SK-N-MC (cell line): ENCODE measurements around the gene NRP2.

Experiments
- EZH2 ChIP-seq: fragments of 200-600 bp; sonication (generic); IDR thresholded peaks from one replicate; pipeline ENCODE4 v1.6.1; 2017; ENCODE audit warnings: antibody characterized with exemption
- FOXP2 ChIP-seq: optimal IDR thresholded peaks from 2 replicates; pipeline ENCODE3; 2011; ENCODE audit warnings: mild to moderate bottlenecking, moderate library complexity; ENCODE audit not compliant: insufficient read depth; ENCODE audit errors: extremely low read length, control extremely low read depth
- POLR2AphosphoS5 ChIP-seq: IDR thresholded peaks from 2 replicates; pipeline ENCODE4 v1.6.1; 2012; ENCODE audit warnings: mild to moderate bottlenecking, low read depth, low read length, borderline replicate concordance

DNA sequence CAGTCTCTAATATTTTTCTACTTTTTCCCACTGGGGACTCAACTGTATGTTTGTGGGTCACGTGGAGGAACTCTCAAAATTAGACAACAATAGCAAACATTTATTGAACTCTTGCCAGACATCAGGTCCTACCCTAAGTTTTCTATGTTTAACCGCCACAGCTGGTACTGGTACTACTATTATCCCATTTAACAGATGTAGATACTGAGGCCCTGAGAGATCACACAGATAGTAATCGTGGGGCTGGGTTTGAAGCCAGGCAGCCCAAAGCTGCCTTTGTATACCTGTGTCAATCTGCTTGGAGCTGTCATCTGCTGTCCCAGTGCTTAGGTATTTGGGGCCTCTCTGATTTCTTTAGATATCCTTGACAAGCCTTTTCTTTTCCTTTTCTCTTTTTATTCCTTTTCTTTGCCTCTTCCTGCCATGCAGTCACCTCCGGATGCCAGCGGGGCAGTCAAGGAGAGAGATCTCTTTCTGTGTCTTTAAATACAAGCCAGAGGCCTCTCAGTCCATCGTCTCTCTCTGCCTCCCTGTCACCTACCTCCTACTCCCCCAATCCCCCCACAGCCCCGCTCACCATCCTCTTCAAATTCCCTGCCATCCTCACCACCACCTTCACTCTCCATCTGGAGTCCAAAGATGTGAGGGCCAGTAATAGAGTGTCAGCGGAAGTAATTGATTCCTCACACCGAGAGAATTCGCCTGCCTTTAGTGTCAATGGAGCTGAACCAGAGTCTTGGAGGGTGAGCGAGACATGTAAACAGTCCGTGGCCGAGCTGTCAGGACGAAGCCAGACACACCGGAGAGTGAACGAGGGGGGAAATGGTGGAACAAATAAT lies 23.4 kb downstream of the NRP2 start:
- TF ChIP-seq POLR2AphosphoS5 (no peak), EZH2 (no peak), FOXP2 (no peak)
